HCT116 (cell line): Measurements from ENCODE around the gene TJP2.

Experiments used
- CTCF ChIP-seq, 3 experiments: fragments of 200-600 bp in 1 of 3; sonication (generic) in 1 of 3; IDR thresholded peaks in 2 of 3; conservative IDR thresholded peaks in 1 of 3; 2 replicates each; pipeline ENCODE4 v1.5.1; 2012 to 2017; ENCODE audit warnings: low read depth in 2 of 3, low read length in 2 of 3, antibody characterized with exemption in 1 of 3, borderline replicate concordance in 1 of 3, control low read depth in 1 of 3, mild to moderate bottlenecking in 1 of 3, mixed read lengths in 1 of 3, mixed run types in 1 of 3, moderate library complexity in 1 of 3; ENCODE audit not compliant: insufficient read depth in 1 of 3
- EZH2 ChIP-seq: fragments of 200-600 bp; sonication (generic); IDR thresholded peaks from 2 replicates; pipeline ENCODE4 v1.6.1; 2017; ENCODE audit warnings: antibody characterized with exemption, mixed run types
- EZH2phosphoT487 ChIP-seq: fragments of 200-600 bp; IDR thresholded peaks from 2 replicates; pipeline ENCODE4 v1.6.1; 2018; ENCODE audit warnings: antibody characterized with exemption, borderline replicate concordance
- MAX ChIP-seq: IDR thresholded peaks from 2 replicates; pipeline ENCODE4 v1.6.1; 2012
- POLR2A ChIP-seq: IDR thresholded peaks from 2 replicates; pipeline ENCODE4 v1.7.0; 2011; ENCODE audit warnings: borderline replicate concordance; ENCODE audit not compliant: insufficient read depth, insufficient read length; ENCODE audit errors: extremely low read depth
- POLR2AphosphoS5 ChIP-seq: IDR thresholded peaks from 2 replicates; pipeline ENCODE4 v1.6.1; 2011; ENCODE audit warnings: mild to moderate bottlenecking, low read depth, low read length, moderate library complexity
- RAD21 ChIP-seq: IDR thresholded peaks from 2 replicates; pipeline ENCODE4 v1.6.1; 2012; ENCODE audit warnings: low read depth, mild to moderate bottlenecking

GRCh38 chr9:69252436-69252835 is 78.4 kb downstream of the TJP2 start:
- TF ChIP-seq CTCF (IDR thresholded peaks at IDR 0.05 in 2 of 3, conservative IDR thresholded peaks at IDR 0.05 in 1 of 3; ENCODE audit: borderline replicate concordance in 1 of 3, insufficient read depth in 1 of 3, low read depth in 2 of 3, low read length in 2 of 3) (no peak), MAX (no peak), EZH2 (no peak), POLR2AphosphoS5 (no peak), EZH2phosphoT487 (no peak), POLR2A (no peak), RAD21 (no peak)
